ENCODE measurements around the gene ATP5F1B. TPM values are rescaled to one million over a fixed set of nuclear protein-coding genes. Genes with fewer than 3 reads are reported as not detected.
A peak's percentile ranks its signal among the peaks of the same experiment; 100 is the strongest.

Gene ATP5F1B
- total and polyA plus RNA-seq, 9 of the 15 experiments (the other 6 are each of a cell fraction or from before 2014, with no cell fraction given), result 908 to 3,125 (median 1,482) TPM

DNA sequence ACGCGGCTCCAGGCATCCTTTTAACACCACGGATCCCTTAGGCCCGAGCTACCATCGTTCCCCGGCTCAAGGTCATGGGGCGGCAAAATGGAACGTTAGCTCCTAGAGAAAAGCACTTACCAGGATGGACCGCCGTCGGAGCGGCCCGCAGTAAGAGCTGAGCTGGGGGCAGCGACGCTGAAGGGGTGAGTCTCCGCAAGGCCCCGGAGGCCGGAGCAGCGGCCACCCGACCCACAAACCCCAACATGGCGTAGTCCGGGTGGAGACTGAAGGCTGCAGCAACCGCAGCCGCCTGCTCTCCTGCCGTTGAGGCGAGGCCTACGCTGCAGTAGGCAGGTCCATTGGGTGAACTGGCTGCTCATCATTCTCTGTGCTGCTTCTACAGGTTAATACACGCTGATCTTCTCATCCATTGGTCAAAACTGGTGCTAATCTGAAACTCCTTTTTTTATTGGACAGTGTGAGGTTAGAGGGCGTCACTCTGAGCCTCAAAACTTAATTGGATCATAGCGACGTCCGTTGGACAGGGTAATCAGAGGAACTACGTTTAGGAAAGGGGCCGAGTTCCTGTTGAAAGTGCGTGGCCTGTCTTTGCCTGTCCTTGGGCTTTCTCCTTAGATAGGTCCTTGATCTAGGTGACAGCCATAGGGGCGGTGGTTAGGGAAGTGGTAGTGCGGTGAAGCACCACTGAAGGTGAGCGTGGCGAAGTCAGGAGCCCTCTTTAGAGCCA, at the start of gene ATP5F1B (continued):
- TF ChIP-seq, protein P1, sequence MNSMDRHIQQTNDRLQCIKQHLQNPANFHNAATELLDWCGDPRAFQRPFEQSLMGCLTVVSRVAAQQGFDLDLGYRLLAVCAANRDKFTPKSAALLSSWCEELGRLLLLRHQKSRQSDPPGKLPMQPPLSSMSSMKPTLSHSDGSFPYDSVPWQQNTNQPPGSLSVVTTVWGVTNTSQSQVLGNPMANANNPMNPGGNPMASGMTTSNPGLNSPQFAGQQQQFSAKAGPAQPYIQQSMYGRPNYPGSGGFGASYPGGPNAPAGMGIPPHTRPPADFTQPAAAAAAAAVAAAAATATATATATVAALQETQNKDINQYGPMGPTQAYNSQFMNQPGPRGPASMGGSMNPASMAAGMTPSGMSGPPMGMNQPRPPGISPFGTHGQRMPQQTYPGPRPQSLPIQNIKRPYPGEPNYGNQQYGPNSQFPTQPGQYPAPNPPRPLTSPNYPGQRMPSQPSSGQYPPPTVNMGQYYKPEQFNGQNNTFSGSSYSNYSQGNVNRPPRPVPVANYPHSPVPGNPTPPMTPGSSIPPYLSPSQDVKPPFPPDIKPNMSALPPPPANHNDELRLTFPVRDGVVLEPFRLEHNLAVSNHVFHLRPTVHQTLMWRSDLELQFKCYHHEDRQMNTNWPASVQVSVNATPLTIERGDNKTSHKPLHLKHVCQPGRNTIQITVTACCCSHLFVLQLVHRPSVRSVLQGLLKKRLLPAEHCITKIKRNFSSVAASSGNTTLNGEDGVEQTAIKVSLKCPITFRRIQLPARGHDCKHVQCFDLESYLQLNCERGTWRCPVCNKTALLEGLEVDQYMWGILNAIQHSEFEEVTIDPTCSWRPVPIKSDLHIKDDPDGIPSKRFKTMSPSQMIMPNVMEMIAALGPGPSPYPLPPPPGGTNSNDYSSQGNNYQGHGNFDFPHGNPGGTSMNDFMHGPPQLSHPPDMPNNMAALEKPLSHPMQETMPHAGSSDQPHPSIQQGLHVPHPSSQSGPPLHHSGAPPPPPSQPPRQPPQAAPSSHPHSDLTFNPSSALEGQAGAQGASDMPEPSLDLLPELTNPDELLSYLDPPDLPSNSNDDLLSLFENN (IDR thresholded peaks at IDR 0.05; ENCODE audit: low read depth in 2 of 2, low read length in 2 of 2), result peak; percentile 15 to 70; a peak in 2 of 4 replicates
- TF ChIP-seq MECOM (CRISPR knock-in tag; IDR thresholded peaks at IDR 0.05), result no peak
- TF ChIP-seq NR1H2 (CRISPR knock-in tag; IDR thresholded peaks at IDR 0.05), result peak; percentile 8; the same call in 1 of the 2 replicates
- peak; percentile 97 for TF ChIP-seq TAF7 (tag; IDR thresholded peaks at IDR 0.05)
- TF ChIP-seq LEF1 (IDR thresholded peaks at IDR 0.05), result peak; percentile 52
- 0 out of 2 replicates have a peak, but pooled peaks have one; percentile 17 for TF ChIP-seq HCFC1 (IDR thresholded peaks at IDR 0.05; ENCODE audit: low read depth, low read length)
- TF ChIP-seq, protein P2, sequence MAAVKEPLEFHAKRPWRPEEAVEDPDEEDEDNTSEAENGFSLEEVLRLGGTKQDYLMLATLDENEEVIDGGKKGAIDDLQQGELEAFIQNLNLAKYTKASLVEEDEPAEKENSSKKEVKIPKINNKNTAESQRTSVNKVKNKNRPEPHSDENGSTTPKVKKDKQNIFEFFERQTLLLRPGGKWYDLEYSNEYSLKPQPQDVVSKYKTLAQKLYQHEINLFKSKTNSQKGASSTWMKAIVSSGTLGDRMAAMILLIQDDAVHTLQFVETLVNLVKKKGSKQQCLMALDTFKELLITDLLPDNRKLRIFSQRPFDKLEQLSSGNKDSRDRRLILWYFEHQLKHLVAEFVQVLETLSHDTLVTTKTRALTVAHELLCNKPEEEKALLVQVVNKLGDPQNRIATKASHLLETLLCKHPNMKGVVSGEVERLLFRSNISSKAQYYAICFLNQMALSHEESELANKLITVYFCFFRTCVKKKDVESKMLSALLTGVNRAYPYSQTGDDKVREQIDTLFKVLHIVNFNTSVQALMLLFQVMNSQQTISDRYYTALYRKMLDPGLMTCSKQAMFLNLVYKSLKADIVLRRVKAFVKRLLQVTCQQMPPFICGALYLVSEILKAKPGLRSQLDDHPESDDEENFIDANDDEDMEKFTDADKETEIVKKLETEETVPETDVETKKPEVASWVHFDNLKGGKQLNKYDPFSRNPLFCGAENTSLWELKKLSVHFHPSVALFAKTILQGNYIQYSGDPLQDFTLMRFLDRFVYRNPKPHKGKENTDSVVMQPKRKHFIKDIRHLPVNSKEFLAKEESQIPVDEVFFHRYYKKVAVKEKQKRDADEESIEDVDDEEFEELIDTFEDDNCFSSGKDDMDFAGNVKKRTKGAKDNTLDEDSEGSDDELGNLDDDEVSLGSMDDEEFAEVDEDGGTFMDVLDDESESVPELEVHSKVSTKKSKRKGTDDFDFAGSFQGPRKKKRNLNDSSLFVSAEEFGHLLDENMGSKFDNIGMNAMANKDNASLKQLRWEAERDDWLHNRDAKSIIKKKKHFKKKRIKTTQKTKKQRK (IDR thresholded peaks at IDR 0.05; ENCODE audit: borderline replicate concordance, low read depth, low read length), result peak; percentile 99
- peak; percentile 63 for TF ChIP-seq FOXP1 (CRISPR knock-in tag; IDR thresholded peaks at IDR 0.05)
- 0 out of 2 replicates have a peak, but pooled peaks have one; percentile 20 for TF ChIP-seq ZNF584 (CRISPR knock-in tag; IDR thresholded peaks at IDR 0.05; ENCODE audit: low read depth)
- no peak for TF ChIP-seq YBX1 (IDR thresholded peaks at IDR 0.05)
- peak in 1 of 2 experiments; percentile 63; a peak in 1 of 4 replicates for TF ChIP-seq FOXA3 (CRISPR knock-in tag; conservative IDR thresholded peaks at IDR 0.05 in 1 of 2, IDR thresholded peaks at IDR 0.05 in 1 of 2)
- no peak for TF ChIP-seq TCF3 (CRISPR knock-in tag; IDR thresholded peaks at IDR 0.05)
- TF ChIP-seq MAFK (IDR thresholded peaks at IDR 0.05; ENCODE audit: low read length), result 0 out of 2 replicates have a peak, but pooled peaks have one; percentile 36
- peak; percentile 94 for TF ChIP-seq CREM (IDR thresholded peaks at IDR 0.05; ENCODE audit: low read depth)
- TF ChIP-seq CBFB (CRISPR knock-in tag; IDR thresholded peaks at IDR 0.05), result peak; percentile 88
- peak; percentile 43 for TF ChIP-seq JUND (IDR thresholded peaks at IDR 0.05; ENCODE audit: borderline replicate concordance, low read depth, low read length)
- no peak; the same call in 2 of the 3 replicates for TF ChIP-seq JUND (tag; IDR thresholded peaks at IDR 0.05; ENCODE audit: borderline replicate concordance, low read depth, low read length)
- TF ChIP-seq ARNT (IDR thresholded peaks at IDR 0.05), result no peak
- 0 out of 2 replicates have a peak, but pooled peaks have one; percentile 44 for TF ChIP-seq E2F3 (CRISPR knock-in tag; IDR thresholded peaks at IDR 0.05)
- no peak for TF ChIP-seq SIN3B (IDR thresholded peaks at IDR 0.05; ENCODE audit: low read depth)
- TF ChIP-seq GABPB2 (CRISPR knock-in tag; conservative IDR thresholded peaks at IDR 0.05), result 0 out of 2 replicates have a peak, but pooled peaks have one; percentile 12
- no peak for TF ChIP-seq ZNF445 (CRISPR knock-in tag; IDR thresholded peaks at IDR 0.05; ENCODE audit: low read depth)
